ENCODE results near the gene NFATC2. TPM values are rescaled to one million over a fixed set of nuclear protein-coding genes. Genes with fewer than 3 reads are reported as not detected.

The NFATC2 gene
- total RNA-seq, 4 donors from 2014 or later = 5.3 to 22.5 (median 11.5) TPM

DNA sequence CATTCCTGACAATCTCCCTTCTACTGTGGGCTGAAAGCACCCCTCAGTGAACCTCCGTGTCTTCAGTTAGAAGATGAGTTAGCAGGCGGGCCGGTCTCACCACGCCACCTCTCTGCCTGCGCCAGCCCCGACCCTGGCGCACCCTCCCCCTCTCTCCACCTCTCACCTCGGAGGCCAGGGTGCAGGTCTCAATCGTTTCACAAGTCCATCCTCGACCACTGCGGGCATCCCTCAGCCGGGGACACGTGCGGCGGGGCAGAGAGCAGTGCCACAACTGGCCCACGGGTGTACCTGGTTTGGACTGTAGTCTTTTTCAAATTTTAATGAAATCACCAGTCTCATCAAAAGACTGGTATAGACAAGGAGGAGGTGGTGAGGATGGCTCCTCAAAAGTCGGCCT, 34.4 kb downstream of the NFATC2 start:
- Histone ChIP-seq H3K9me3 (no peaks in the 10 kb centered on the region), H3K4me1 (no peaks in the 10 kb centered on the region), H3K36me3 (no peaks in the 10 kb centered on the region), H3K27ac (no peak overlapping the region), H3K27me3 (no peaks in the 10 kb centered on the region), H3K4me3 (no peak overlapping the region)
- intact Hi-C loops (cut with DNase I; ENCODE audit: low total_unique reads) = loop anchor here (5.0 kb wide), 1 partner anchor 1854 kb away; no protein-coding TSS in a partner anchor
- in situ Hi-C loops (cut with MboI; ENCODE audit: low pct_ligation_motif_present in 1 of 4, low pct_unique_long_range_greater_than_20kb in 1 of 4, low sequenced_read_pairs in 3 of 4) = no loop called here
- DNase-seq = no peak
- TF ChIP-seq POLR2A (IDR thresholded peaks at IDR 0.05) (no peak), EP300 (IDR thresholded peaks at IDR 0.05; ENCODE audit: low read depth) (no peak)
- 95% methylated on average over 17 of the region's 17 CpGs; no CpG with 5 or more reads in 1 of the 2 donors for WGBS, 2 donors (ENCODE audit: low coverage in 1 of 2)

DNA sequence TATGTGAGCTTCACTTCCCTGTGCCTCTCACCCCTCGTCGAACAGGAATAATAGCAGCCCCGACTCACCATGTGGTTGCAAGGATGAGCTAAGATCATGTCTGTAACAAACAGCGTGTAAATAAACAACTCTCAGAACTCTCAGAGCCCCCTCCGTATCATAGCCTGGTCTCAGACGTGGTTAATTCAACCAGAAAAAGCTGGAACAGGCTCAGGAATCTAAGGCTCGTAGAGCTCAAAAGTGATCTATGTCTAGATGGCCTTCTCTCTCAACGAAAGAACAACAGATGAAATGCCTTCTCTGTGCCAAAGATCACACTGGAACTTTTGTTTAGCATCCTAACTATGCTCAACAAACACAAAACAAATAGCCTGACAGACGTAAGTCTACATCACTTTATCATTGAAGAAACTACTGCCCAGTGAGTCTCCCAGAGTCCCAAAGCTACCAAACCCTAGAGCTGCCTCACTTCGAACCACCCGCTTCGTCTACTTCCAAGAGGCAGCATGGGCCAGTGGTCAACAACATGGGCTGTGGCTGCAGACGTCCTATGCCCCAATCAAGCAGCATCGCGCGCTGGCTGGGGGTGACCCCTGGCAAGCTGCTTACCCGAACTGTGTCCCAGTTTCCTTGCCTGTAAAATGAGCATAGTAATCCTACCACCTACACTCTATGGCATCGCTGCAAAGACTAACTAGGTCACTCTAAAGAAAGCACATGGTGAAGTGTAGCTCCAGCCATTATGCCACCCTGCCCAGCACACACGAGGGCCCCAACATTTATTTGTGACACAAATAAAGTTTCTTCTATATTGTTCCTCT, 35.1 kb downstream of the NFATC2 start:
- intact Hi-C loops (cut with DNase I; ENCODE audit: low total_unique reads) (loop anchor here (5.0 kb wide), 1 partner anchor 1855 kb away; no protein-coding TSS in a partner anchor), in situ Hi-C loops (cut with MboI; ENCODE audit: low pct_ligation_motif_present in 1 of 4, low pct_unique_long_range_greater_than_20kb in 1 of 4, low sequenced_read_pairs in 3 of 4) (no loop called here)
- Histone ChIP-seq H3K4me3 (no peak overlapping the region), H3K36me3 (no peaks in the 10 kb centered on the region), H3K9me3 (no peaks in the 10 kb centered on the region), H3K27ac (no peak overlapping the region), H3K27me3 (no peaks in the 10 kb centered on the region), H3K4me1 (no peaks in the 10 kb centered on the region)
- 72 to 81% methylated on average over 6 to 19 of the region's 19 CpGs for WGBS, 2 donors (ENCODE audit: low coverage in 1 of 2)
- DNase-seq = no peak
- no peak for TF ChIP-seq POLR2A (IDR thresholded peaks at IDR 0.05)
- TF ChIP-seq, protein P1, sequence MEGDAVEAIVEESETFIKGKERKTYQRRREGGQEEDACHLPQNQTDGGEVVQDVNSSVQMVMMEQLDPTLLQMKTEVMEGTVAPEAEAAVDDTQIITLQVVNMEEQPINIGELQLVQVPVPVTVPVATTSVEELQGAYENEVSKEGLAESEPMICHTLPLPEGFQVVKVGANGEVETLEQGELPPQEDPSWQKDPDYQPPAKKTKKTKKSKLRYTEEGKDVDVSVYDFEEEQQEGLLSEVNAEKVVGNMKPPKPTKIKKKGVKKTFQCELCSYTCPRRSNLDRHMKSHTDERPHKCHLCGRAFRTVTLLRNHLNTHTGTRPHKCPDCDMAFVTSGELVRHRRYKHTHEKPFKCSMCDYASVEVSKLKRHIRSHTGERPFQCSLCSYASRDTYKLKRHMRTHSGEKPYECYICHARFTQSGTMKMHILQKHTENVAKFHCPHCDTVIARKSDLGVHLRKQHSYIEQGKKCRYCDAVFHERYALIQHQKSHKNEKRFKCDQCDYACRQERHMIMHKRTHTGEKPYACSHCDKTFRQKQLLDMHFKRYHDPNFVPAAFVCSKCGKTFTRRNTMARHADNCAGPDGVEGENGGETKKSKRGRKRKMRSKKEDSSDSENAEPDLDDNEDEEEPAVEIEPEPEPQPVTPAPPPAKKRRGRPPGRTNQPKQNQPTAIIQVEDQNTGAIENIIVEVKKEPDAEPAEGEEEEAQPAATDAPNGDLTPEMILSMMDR (IDR thresholded peaks at IDR 0.05) = no peak
- no peak for TF ChIP-seq POLR2AphosphoS5 (IDR thresholded peaks at IDR 0.05)
- TF ChIP-seq EP300 (IDR thresholded peaks at IDR 0.05; ENCODE audit: low read depth) = no peak

- H3K9me3 ChIP-seq = no peaks in the 10 kb centered on the region
- no peaks in the 10 kb centered on the region for H3K4me1 ChIP-seq
- intact Hi-C loops (cut with DNase I; ENCODE audit: low total_unique reads) = loop anchor here (5.0 kb wide), 1 partner anchor 1856 kb away; no protein-coding TSS in a partner anchor
- no peak overlapping the region for H3K4me3 ChIP-seq
- WGBS, 2 donors (ENCODE audit: low coverage in 1 of 2) = 97% methylated on average over 18 of the region's 18 CpGs; no CpG with 5 or more reads in 1 of the 2 donors
- no peak for DNase-seq
- H3K36me3 ChIP-seq = no peaks in the 10 kb centered on the region
- H3K27me3 ChIP-seq = no peaks in the 10 kb centered on the region
- in situ Hi-C loops (cut with MboI; ENCODE audit: low pct_ligation_motif_present in 1 of 4, low pct_unique_long_range_greater_than_20kb in 1 of 4, low sequenced_read_pairs in 3 of 4) = no loop called here
- no peak overlapping the region for H3K27ac ChIP-seq
- TF ChIP-seq, protein P1 (IDR thresholded peaks at IDR 0.05) = no peak
- TF ChIP-seq EP300 (IDR thresholded peaks at IDR 0.05; ENCODE audit: low read depth) (no peak), POLR2A (IDR thresholded peaks at IDR 0.05) (no peak), POLR2AphosphoS5 (IDR thresholded peaks at IDR 0.05) (no peak)
Measured at GRCh38 chr20:51506527-51507215, 35.8 kb downstream of the NFATC2 start.

- H3K4me3 ChIP-seq = no peak overlapping the region
- H3K4me1 ChIP-seq = no peaks in the 10 kb centered on the region
- intact Hi-C loops (cut with DNase I; ENCODE audit: low total_unique reads) (loop anchor here (5.0 kb wide), 1 partner anchor 1857 kb away; no protein-coding TSS in a partner anchor), in situ Hi-C loops (cut with MboI; ENCODE audit: low pct_ligation_motif_present in 1 of 4, low pct_unique_long_range_greater_than_20kb in 1 of 4, low sequenced_read_pairs in 3 of 4) (no loop called here)
- H3K27me3 ChIP-seq = no peaks in the 10 kb centered on the region
- no peaks in the 10 kb centered on the region for H3K36me3 ChIP-seq
- H3K27ac ChIP-seq = no peak overlapping the region
- no peaks in the 10 kb centered on the region for H3K9me3 ChIP-seq
- no peak for DNase-seq
- WGBS, 2 donors (ENCODE audit: low coverage in 1 of 2) = 91 to 96% methylated on average over 8 to 12 of the region's 12 CpGs
- no peak for TF ChIP-seq POLR2AphosphoS5 (IDR thresholded peaks at IDR 0.05)
- no peak for TF ChIP-seq POLR2A (IDR thresholded peaks at IDR 0.05)
- TF ChIP-seq EP300 (IDR thresholded peaks at IDR 0.05; ENCODE audit: low read depth) = no peak
- TF ChIP-seq, protein P1 (IDR thresholded peaks at IDR 0.05) = no peak
Measured at GRCh38 chr20:51505566-51505965, 37.0 kb downstream of the NFATC2 start.
